ENCODE data around the gene STX8. TPM values are rescaled to one million over a fixed set of nuclear protein-coding genes. Genes with fewer than 3 reads are reported as not detected.
"Not testable (repeated sequence)": the region's sequence is repeated elsewhere in the genome, so short reads cannot be mapped to it uniquely, and the experiment has no call there.

Gene STX8
- total RNA-seq, 1 donor from 2014 or later, result 70.3 TPM

GRCh38 chr17:9368631-9369030 is 207.0 kb downstream of the STX8 start:
- no peak for ATAC-seq
- DNase-seq, result no peak
- intact Hi-C loops (cut with micrococcal nuclease), result no loop called here

- ATAC-seq (peak; percentile 91), DNase-seq (peak; percentile 52)
- intact Hi-C loops (cut with micrococcal nuclease), result no loop called here
These were observed 208.5 kb downstream of the STX8 start for GRCh38 chr17:9367156-9367555.

GRCh38 chr17:9364837-9365430 is 210.7 kb downstream of the STX8 start:
- ATAC-seq (no peak), DNase-seq (no peak)
- intact Hi-C loops (cut with micrococcal nuclease), result no loop called here

GRCh38 chr17:9363440-9364350 is 211.9 kb downstream of the STX8 start:
- intact Hi-C loops (cut with micrococcal nuclease), result no loop called here
- no peak for DNase-seq
- no peak for ATAC-seq

- intact Hi-C loops (cut with micrococcal nuclease), result no loop called here
- DNase-seq (no peak), ATAC-seq (peak; percentile 75)
These were observed 214.2 kb downstream of the STX8 start for GRCh38 chr17:9361188-9361955.

- DNase-seq (peak; percentile 42), ATAC-seq (peak; percentile 90)
- intact Hi-C loops (cut with micrococcal nuclease), result no loop called here
These were observed 214.9 kb downstream of the STX8 start for GRCh38 chr17:9360677-9361081.

- DNase-seq (peak; percentile 33), ATAC-seq (peak; percentile 64)
- intact Hi-C loops (cut with micrococcal nuclease), result no loop called here
These were observed 219.1 kb downstream of the STX8 start for GRCh38 chr17:9356488-9356911.

- intact Hi-C loops (cut with micrococcal nuclease), result no loop called here
- DNase-seq, result no peak
- peak; percentile 25 for ATAC-seq
These were observed 219.8 kb downstream of the STX8 start for GRCh38 chr17:9355846-9356245.

GRCh38 chr17:9355231-9355630 is 220.4 kb downstream of the STX8 start:
- DNase-seq; ATAC-seq; intact Hi-C loops (cut with micrococcal nuclease): not testable (repeated sequence)

GRCh38 chr17:9350080-9350479 is 225.5 kb downstream of the STX8 start:
- DNase-seq, result no peak
- ATAC-seq, result no peak
- intact Hi-C loops (cut with micrococcal nuclease), result no loop called here

- intact Hi-C loops (cut with micrococcal nuclease), result no loop called here
- ATAC-seq (no peak), DNase-seq (no peak)
These were observed 229.2 kb downstream of the STX8 start for GRCh38 chr17:9346296-9346926.

GRCh38 chr17:9343516-9343915 is 232.1 kb downstream of the STX8 start:
- no peak for DNase-seq
- ATAC-seq, result peak; percentile 81
- intact Hi-C loops (cut with micrococcal nuclease), result no loop called here

GRCh38 chr17:9342225-9342624 is 233.4 kb downstream of the STX8 start:
- intact Hi-C loops (cut with micrococcal nuclease), result no loop called here
- no peak for ATAC-seq

GRCh38 chr17:9339958-9340357 is 235.7 kb downstream of the STX8 start:
- DNase-seq (no peak), ATAC-seq (no peak)
- intact Hi-C loops (cut with micrococcal nuclease), result no loop called here

More at GRCh38 chr17:9342225-9342624, 233.4 kb downstream of the STX8 start:
- no peak for DNase-seq

- intact Hi-C loops (cut with micrococcal nuclease); DNase-seq; ATAC-seq: not testable (repeated sequence)
These were observed 236.1 kb downstream of the STX8 start for GRCh38 chr17:9339482-9339881.

- intact Hi-C loops (cut with micrococcal nuclease), result no loop called here
- ATAC-seq (no peak), DNase-seq (no peak)
These were observed 238.8 kb downstream of the STX8 start for GRCh38 chr17:9336817-9337216.

GRCh38 chr17:9334536-9335446 is 240.8 kb downstream of the STX8 start:
- intact Hi-C loops (cut with micrococcal nuclease), result no loop called here
- no peak for ATAC-seq
- no peak for DNase-seq

- intact Hi-C loops (cut with micrococcal nuclease), result no loop called here
- DNase-seq, result no peak
- no peak for ATAC-seq
These were observed 243.5 kb downstream of the STX8 start for GRCh38 chr17:9332132-9332494.
